HG03175 (cell line): Measurements from ENCODE around the gene CES2.
"Not testable (repeated sequence)": the region's sequence is repeated elsewhere in the genome, so short reads cannot be mapped to it uniquely, and the experiment has no call there.

Source experiments
- ATAC-seq: cut with Tn5 transposase; IDR thresholded peaks from one replicate; pipeline ENCODE4 v1.9.1; 2021; ENCODE audit warnings: mild to moderate bottlenecking, moderate library complexity; ENCODE audit not compliant: unreplicated experiment

Gene CES2

DNA sequence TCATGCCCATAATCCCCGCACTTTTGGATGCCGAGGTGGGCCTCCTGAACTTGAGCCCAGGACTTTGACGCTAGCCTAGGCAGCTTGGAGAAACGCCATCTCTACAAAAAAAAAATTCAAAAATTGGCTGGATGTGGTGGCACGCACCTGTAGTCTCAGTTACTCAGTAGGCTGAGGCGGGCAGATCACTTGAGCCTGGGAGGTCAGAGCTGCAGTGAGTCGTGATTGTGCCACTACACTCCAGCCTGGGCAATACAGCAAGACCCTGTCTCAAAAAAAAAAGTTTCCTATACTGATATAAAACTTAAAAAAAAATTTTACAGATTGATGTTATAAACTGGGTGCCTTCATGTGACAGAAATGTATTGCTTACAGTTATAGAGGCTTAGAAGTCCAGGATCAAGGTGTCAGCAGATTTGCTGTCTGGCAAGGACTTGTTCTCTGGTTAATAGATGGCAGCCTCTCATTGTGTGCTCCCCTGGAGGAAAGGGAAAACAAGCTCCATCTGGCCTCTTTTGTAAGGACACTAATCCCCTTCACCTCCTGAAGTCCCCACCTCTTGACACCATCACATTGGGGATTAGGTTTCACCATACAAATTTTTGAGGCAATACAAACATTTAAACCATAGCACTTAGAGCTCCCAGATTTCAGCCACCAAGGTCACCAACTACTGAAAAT is 17.3 kb downstream of the CES2 start:
- no peak for ATAC-seq

DNA sequence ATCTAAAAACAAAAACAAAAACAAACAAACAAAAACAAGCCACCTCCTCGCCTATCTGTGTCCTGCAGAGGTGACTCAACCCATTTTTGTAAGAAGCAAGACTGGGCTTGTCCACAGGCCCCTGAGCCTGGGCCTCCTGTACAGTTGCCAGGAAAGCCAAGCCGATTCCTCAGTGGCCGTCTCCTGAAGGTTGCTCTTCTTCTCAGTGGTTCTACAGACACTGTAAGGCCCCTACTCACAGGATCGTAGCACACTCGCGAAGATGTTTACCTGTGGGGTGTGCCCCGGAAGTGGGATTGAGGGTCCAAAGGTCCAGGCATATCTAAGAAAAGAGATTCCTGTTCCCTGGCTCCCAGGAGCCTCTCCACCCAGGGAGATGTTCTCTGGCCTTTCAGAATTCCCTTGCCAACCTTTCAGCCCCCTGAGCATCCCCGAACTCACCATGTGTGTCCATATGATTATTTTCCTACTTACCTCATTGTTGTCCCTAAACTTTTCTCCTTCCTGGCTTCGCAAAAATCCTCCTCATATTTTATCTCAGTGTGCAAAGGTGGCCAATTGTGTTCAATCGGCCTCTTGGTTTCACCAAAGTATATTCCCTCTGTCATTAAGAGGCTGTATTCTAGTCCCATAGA is 18.3 kb downstream of the CES2 start:
- no peak for ATAC-seq

DNA sequence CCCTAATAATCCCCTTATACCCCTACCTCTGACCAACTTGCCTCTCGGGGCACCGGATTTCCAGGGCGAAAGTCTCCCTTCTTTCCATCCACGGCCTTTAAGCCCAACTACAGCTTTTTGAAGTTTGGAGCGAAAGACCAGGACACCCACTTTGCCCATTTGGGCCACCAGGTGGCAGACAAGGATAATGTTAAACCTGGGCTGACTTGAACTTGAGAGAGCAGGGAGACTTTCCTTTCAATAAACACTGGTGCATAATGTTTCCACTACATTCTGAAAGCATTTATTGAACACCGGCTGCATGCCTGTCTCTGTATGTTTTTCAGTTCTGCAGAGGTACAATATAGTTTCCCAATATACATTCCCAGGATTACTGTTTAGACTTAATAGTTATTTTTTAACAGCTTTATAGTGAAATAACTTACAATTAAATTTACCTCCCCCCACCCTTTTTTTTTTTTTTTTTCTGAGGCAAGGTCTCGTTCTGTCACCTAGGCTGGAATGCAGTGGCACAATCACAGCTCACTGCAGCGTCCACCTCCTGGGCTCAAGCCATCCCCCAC is 18.9 kb downstream of the CES2 start:
- no peak for ATAC-seq

DNA sequence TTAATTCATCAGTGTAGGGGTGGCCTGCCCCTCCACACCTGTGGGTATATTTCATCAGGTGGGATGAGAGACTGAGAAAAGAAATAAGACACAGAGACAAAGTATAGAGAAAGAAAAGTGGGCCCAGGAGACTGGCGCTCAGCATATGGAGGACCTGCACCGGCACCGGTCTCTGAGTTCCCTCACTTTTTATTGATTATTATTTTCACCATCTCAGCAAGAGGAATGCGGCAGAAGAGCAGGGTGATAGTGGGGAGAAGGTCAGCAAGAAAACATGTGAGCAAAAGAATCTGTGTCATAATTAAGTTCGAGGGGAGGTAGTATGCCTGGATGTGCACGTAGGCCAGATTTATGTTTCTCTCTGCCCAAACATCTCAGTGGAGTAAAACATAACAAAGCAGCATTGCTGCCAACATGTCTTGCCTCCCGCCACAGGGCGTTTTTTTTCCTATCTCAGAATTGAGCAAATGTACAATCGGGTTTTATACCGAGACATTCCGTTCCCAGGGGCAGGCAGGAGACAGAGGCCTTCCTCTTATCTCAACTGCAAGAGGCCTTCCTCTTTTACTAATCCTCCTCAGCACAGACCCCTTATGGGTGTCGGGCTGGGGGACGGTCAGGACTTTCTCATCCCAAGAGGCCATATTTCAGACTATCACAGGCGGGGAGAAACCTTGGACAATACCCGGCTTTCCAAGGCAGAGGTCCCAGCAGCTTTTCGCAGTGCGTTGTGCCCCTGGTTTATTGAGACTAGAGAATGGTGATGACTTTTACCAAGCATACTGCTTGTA is 20.2 kb downstream of the CES2 start:
- ATAC-seq, result not testable (repeated sequence)

DNA sequence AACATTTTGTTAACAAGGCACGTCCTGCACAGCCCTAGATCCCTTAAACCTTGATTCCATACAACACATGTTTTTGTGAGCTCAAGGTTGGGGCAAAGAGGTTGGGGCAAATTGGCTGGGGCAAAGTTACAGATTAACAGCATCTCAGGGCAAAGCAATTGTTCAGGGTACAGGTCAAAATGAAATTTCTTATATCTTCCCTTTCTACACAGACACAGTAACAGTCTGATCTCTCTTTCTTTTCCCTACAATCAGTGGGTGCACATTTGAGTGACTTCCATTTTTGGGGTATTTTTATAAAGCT is 20.8 kb downstream of the CES2 start:
- not testable (repeated sequence) for ATAC-seq

DNA sequence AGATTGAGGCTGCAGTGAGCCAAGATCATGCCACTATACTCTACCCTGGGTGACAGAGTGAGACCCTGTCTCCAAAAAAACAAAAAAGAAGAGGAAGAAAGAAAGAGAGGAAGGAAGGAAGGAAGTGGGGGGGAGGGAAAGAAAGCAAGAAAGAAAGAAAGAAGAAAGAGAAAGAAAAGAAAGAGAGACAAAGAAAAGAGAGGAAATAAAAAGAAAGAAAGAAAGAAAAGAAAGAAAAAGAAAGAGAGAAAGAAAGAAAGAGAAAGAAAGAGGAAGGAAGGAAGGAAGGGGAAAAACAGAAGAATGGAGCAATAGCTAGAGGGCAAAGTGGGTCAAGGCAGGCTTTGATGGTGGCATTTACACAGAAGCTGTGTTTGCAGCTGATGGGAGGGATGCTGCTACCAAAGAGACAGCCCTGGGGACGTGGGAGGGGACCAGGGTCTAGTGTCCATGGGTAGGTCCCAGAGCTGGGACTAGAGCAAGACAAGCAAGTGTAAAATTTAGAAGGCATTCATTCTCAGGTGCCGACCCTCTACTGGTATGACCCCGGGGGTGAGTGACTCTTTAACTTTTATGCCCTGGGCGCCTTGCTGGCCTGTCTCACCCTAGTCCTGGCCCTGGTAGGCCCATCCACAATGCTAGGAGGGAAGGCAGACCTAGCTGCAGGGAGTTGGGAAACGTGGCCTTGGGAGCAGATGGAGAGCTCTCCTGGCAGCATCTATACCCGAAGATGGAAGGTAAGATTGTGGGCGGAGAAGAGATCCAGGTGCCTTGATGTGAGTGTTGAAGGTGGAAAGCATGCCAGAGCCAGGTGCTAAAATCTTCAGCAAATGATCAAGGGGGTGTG is 23.8 kb downstream of the CES2 start:
- no peak for ATAC-seq

DNA sequence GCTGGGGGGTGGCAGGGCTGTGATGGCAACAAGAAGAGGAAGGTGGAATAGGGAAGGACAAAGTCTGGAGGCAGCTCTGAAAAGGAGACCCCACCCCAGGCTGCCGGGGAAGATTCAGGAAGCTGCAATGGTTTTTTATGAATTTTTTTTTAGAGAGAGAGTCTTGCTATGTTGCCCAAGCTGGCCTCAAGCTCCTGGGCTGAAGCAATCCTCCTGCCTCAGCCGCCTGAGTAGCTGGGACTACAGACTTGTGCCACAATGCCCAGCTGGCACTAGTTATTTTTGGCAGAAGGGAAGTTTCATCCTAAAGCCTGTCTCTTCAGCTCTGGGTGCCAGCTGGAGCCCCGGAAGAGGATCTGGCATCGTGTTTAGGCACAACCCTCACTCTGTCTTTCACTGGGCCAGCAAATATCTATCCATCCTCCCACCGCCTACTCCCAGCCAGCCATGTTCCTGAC is 24.4 kb downstream of the CES2 start:
- ATAC-seq, result no peak

DNA sequence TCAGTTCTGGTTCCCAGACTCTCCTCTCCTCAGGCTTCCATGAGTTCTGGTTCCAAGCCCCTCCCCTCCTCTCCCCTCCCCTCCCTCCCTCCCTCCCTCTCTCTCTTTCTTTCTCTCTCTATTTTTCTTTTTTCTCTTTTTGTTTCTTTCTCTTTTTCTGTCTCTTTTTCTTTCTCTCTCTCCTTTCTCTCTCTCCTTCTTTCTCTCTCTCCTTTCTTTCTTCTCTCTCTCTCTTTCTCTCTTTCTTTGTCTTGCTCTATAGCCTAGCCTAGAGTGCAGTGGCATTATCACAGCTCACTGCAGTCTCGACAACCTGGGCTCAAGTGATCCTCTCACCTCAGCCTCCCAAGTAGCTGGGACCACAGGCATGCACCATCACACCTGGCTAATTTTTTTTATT is 25.0 kb downstream of the CES2 start:
- no peak for ATAC-seq

DNA sequence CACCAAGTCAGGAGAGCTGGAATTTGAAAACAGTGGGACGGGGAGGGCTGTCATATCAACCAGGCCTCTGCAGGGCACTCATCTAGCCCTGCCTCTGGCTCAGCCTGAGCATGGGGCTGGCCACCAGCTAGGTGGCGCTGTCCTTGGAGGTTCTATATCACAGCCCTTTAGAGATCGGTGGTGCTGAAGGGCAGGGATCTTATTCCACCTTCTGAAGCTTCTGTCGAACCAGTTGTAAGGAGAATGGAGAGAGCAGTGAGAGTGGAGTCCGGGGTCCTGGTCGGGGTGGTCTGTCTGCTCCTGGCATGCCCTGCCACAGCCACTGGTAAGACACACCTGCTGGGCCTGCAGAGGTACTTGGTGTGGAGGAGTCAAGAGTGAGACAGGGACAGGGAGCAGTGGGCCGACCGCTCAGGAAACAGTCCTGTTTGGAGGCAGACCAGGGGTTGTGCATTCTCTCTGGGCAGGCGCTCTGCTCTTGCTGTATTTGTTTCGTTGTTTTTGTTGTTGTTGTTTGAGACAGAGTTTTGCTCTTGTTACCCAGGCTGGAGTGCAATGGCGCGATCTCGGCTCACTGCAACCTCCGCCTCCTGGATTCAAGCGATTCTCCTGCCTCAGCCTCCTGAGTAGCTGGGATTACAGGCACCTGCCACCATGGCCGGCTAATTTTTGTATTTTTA is 25.9 kb downstream of the CES2 start, which contains the start of gene CES3:
CES3 (plus strand) TSS at position 202 of the 680 bp plus-strand sequence; CDS start at position 244, 42 bp downstream.
- ATAC-seq, result peak; percentile 80

DNA sequence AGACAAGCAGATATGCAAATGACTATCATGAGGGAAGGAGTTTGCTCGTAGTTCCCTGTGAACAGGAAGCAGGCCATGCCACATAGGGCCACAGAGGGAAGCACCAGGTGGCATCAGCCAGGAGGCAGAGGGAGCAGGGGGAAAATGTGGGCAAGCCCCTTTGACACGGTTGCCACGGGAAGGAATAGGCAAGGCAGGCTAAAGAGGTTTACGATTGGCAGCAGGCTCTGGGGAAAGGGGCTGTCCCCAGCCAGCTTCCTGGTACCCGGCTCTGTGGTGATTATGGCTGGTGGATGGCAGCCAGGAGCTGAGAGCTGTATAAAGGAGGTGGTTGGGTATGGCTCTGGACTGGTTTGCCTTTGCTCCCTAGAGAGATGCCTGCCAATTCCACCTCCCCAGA is 26.6 kb downstream of the CES2 start:
- no peak for ATAC-seq

DNA sequence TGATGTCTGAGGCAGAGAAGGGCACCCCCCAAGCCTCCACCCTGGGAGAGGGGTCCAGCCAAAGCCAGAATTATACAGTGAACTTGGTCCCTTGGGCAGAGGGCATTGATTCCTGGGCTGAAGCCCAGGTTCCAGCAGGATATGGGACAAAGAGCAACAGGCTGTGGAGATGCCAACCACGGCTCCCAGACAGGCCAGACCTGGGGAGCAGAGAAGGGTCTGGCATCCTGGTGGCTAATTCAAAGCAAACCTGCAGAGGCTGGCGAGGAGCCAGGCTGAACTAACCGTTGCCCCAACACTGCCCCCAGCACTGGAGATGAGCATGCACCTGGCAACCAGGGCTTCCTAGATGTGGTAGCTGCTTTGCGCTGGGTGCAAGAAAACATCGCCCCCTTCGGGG is 28.7 kb downstream of the CES2 start:
- no peak for ATAC-seq

DNA sequence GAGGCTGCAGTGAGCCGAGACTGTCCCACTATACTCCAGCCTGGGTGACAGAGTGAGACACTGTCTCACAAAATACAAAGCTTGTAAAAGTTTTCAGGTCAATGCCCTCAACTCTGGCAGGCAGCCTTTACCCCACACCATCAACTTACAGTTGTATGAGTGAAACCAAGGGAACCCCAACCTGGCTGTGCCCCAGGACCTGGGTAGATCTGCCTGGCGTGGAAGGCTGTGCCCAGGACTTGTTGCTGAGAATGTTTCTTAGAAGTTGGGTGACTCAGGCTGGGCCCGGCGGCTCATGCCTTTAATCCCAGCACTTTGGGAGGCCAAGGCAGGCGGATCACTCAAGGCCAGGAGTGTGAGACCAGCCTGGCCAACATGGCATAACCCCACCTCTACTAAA is 33.5 kb downstream of the CES2 start:
- ATAC-seq, result no peak

DNA sequence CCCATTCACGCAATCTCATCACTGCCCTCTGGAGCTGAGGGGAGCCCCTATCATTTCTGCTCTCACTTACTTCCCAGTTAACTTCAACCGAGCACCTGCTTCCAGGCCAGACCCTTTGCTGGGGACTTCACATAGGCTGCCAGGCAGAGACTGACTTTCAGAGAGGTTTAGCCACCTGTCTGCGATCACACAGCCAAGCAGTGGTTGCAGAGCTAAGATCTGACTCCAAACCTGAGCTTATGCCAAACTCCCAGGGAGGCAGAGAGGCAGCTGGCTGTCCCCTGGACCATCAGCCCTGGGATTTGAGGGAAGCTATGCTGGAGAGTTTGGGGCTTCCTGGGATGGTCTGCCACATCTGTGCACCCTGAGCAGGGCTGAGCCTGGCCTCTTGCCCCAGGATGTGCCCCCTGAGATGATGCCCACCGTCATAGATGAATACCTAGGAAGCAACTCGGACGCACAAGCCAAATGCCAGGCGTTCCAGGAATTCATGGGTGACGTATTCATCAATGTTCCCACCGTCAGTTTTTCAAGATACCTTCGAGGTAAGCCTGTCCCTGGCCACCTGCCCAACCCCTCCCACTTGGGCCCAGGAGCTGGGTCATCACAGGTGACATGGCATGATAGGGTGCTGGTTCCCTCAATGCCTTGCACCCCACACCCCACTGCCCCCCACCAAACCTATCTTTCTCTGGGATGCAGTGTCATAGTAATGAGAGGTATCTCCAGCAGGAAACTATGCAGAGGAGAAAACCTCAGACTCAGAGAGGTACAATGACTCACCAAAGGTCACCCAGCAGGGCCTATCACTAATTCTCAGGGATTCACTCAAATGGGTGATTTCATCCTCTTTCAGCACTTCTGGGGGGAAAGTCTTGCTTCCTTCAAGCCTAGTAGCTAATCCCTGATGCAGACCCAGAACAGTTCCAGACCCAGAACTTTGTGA is 35.7 kb downstream of the CES2 start:
- no peak for ATAC-seq

DNA sequence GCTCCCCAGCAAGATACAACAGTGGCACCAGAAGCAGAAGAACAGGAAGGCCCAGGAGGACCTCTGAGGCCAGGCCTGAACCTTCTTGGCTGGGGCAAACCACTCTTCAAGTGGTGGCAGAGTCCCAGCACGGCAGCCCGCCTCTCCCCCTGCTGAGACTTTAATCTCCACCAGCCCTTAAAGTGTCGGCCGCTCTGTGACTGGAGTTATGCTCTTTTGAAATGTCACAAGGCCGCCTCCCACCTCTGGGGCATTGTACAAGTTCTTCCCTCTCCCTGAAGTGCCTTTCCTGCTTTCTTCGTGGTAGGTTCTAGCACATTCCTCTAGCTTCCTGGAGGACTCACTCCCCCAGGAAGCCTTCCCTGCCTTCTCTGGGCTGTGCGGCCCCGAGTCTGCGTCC is 37.7 kb downstream of the CES2 start:
- no peak for ATAC-seq

DNA sequence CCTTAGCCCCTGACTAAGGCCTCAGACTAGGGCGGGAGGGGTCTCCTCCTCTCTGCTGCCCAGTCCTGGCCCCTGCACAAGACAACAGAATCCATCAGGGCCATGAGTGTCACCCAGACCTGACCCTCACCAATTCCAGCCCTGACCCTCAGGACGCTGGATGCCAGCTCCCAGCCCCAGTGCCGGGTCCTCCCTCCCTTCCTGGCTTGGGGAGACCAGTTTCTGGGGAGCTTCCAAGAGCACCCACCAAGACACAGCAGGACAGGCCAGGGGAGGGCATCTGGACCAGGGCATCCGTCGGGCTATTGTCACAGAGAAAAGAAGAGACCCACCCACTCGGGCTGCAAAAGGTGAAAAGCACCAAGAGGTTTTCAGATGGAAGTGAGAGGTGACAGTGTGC is 38.4 kb downstream of the CES2 start:
- no peak for ATAC-seq

DNA sequence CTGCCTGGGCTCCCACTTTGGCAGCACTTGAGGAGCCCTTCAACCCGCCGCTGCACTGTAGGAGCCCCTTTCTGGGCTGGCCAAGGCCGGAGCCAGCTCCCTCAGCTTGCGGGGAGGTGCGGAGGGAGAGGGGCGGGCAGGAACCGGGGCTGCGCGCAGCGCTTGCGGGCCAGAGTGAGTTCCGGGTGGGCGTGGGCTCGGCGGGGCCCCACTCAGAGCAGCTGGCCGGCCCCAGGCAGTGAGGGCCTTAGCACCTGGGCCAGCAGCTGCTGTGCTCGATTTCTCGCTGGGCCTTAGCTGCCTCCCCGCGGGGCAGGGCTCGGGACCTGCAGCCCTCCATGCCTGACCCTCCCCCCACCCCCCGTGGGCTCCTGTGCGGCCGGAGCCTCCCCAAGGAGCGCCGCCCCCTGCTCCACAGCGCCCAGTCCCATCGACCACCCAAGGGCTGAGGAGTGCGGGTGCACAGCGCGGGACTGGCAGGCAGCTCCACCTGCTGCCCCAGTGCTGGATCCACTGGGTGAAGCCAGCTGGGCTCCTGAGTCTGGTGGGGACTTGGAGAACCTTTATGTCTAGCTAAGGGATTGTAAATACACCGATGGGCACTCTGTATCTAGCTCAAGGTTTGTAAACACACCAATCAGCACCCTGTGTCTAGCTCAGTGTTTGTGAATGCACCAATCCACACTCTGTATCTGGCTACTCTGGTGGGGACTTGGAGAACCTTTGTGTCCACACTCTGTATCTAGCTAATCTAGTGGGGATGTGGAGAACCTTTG is 39.0 kb downstream of the CES2 start:
- not testable (repeated sequence) for ATAC-seq

DNA sequence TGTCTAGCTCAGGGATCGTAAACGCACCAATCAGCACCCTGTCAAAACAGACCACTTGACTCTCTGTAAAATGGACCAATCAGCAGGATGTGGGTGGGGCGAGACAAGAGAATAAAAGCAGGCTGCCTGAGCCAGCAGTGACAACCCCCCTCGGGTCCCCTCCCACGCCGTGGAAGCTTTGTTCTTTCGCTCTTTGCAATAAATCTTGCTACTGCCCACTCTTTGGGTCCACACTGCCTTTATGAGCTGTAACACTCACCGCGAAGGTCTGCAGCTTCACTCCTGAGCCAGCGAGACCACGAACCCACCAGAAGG is 39.6 kb downstream of the CES2 start:
- not testable (repeated sequence) for ATAC-seq

DNA sequence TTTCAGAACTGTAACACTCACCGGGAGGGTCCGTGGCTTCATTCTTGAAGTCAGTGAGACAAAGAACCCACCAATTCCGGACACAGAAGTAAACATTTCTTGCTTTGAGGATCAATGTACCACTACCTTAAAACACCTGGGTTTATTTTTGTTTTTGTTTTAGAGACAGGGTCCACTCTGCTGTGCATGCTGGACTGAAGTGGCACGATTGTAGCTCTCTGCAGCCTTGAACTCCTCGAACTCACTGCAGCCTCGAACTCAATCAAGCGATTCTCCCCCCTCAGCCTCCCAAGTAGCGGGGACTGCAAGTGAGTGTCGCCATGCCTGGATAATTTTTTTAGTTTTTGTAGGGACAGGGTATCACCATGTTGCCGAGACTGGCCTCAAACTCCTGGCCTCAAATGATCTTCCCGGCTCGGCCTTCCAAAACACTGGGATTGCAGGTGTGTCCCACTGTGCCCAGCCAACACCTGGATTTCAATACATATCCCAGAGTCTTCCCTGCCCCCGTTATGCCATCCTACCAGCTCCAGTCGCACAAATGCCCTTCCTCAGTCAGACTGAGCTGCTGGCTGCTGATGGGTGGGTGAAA is 40.1 kb downstream of the CES2 start:
- no peak for ATAC-seq
